Sigmoid colon (tissue), 4 donors: ENCODE results near the gene YJEFN3.

Source experiments
- EP300 ChIP-seq, 4 donors: sonication (generic); formaldehyde crosslinking; IDR thresholded peaks; one replicate each; pipeline ENCODE4 v1.6.1; 2017; ENCODE audit warnings: antibody characterized with exemption in 4 of 4
- TF ChIP-seq, protein P1 (sequence below), 4 experiments: fragments of 450-650 bp in 3 of 4; fragments of 200-600 bp in 1 of 4; IDR thresholded peaks; one replicate each; pipeline ENCODE4 v1.5.1; 2016 to 2019; ENCODE audit warnings: antibody characterized with exemption in 4 of 4, mild to moderate bottlenecking in 3 of 4, moderate library complexity in 2 of 4

DNA sequence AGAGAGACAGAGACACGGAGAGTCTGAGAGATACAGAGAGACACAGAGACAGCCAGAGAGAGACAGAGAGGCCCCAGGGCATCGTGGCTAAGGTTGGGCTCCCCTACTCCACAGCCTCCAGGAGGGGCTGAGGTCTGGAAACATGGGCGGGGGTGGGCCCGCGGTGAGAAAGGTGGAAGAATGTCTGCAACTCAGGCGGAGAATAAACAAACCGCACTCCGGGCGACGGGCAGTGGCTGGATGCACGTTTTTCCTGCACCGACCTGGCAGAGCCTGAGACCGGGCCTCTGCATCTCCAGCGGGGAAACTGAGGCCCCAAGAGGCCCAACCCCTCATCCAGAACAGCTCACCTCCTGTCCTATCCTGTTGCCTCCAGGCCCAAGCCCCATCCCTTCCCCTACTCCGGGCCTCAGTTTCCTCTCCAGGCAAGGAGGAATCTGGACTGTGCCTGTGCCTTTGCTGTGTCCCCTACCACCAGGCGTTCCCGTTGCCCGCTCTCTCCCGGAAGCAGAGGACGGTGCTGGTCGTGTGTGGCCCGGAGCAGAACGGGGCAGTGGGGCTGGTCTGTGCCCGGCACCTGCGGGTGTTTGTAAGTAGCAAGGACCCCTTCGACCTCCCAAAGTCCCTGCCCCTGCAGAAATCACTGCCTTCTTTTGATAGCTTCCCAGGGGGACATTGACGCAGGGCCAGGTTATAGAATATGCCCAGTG, 6.0 kb downstream of the YJEFN3 start:
- no peak for TF ChIP-seq EP300 (IDR thresholded peaks at IDR 0.05)
- TF ChIP-seq, protein P1, sequence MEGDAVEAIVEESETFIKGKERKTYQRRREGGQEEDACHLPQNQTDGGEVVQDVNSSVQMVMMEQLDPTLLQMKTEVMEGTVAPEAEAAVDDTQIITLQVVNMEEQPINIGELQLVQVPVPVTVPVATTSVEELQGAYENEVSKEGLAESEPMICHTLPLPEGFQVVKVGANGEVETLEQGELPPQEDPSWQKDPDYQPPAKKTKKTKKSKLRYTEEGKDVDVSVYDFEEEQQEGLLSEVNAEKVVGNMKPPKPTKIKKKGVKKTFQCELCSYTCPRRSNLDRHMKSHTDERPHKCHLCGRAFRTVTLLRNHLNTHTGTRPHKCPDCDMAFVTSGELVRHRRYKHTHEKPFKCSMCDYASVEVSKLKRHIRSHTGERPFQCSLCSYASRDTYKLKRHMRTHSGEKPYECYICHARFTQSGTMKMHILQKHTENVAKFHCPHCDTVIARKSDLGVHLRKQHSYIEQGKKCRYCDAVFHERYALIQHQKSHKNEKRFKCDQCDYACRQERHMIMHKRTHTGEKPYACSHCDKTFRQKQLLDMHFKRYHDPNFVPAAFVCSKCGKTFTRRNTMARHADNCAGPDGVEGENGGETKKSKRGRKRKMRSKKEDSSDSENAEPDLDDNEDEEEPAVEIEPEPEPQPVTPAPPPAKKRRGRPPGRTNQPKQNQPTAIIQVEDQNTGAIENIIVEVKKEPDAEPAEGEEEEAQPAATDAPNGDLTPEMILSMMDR (IDR thresholded peaks at IDR 0.05): no peak
